Stimulated activated effector memory CD8-positive, alpha-beta T cell treated with anti-CD3 and anti-CD28 coated beads, Interleukin-12 subunit alpha, Interleukin-12 subunit beta, amount 100 ng/mL, for 72 hours (primary cell): Measurements from ENCODE around the gene HLA-DQA1.
A peak's percentile ranks its signal among the peaks of the same experiment; 100 is the strongest.
"Not testable (repeated sequence)": the region's sequence is repeated elsewhere in the genome, so short reads cannot be mapped to it uniquely, and the experiment has no call there.

ENCODE experiments used
- ATAC-seq: fragments of 150-1000 bp; cut with Tn5 transposase; 2 replicates; pipeline ENCODE4 v1.10.0; 2021
- DNase-seq, 2 donors: peaks; one replicate each; pipeline ENCODE4 v3.0.0; 2021 to 2022; ENCODE audit warnings: low spot score in 2 of 2
- H3K27ac Mint-ChIP-seq: one replicate; pipeline ENCODE4 v1.8.0; 2022; ENCODE audit warnings: mild to moderate bottlenecking, mixed read lengths
- H3K36me3 Mint-ChIP-seq: one replicate; pipeline ENCODE4 v1.8.0; 2022; ENCODE audit warnings: mild to moderate bottlenecking, mixed read lengths
- H3K4me1 Mint-ChIP-seq: one replicate; pipeline ENCODE4 v1.8.0; 2022; ENCODE audit warnings: mixed read lengths
- H3K4me3 Mint-ChIP-seq: one replicate; pipeline ENCODE4 v1.8.0; 2022; ENCODE audit warnings: mild to moderate bottlenecking, mixed read lengths
- H3K9me3 Mint-ChIP-seq: one replicate; pipeline ENCODE4 v1.8.0; 2022; ENCODE audit warnings: mixed read lengths

Gene HLA-DQA1

DNA sequence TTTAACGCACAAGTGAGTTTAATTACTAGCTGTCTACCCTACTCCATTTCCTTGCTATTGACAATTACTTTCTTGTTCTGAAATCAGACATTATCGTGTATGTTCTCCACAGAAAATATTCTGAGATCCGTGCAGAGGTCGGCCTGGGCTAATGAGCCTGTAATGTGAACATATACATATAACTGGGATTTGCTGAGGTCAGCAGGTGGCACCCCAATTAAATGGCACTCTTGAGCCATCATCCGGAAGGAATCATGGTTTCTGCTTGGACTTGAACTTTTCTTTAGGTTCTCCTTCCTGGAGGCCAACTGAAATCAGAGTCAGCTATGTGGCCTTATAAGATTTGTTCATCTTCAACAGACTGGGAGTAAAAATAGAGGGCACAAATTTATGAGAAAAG is 25.6 kb downstream of the HLA-DQA1 start:
- Mint-ChIP-seq H3K4me3 (no peak overlapping the region), H3K27ac (no peak overlapping the region), H3K36me3 (peaks cover 65% of the 10 kb centered on the region), H3K4me1 (peaks cover 41% of the 10 kb centered on the region), H3K9me3 (no peaks in the 10 kb centered on the region)
- no peak for DNase-seq
- no peak for ATAC-seq

- ATAC-seq (no peak), DNase-seq (no peak)
- peaks cover 57% of the 10 kb centered on the region for H3K36me3 Mint-ChIP-seq
- peak overlapping the region; percentile 81 for H3K4me3 Mint-ChIP-seq
- H3K27ac Mint-ChIP-seq = peak overlapping the region; percentile 81
- H3K9me3 Mint-ChIP-seq = no peaks in the 10 kb centered on the region
- H3K4me1 Mint-ChIP-seq = peaks cover 50% of the 10 kb centered on the region
Measured at GRCh38 chr6:32664354-32664753, 27.1 kb downstream of the HLA-DQA1 start.

- H3K4me3 Mint-ChIP-seq = peak overlapping the region; percentile 81
- no peaks in the 10 kb centered on the region for H3K9me3 Mint-ChIP-seq
- ATAC-seq (peak; percentile 62), DNase-seq (peak in 1 of 2 donors; percentile 78)
- H3K4me1 Mint-ChIP-seq = peaks cover 48% of the 10 kb centered on the region
- H3K27ac Mint-ChIP-seq = peak overlapping the region; percentile 81
- H3K36me3 Mint-ChIP-seq = peaks cover 54% of the 10 kb centered on the region
Measured at GRCh38 chr6:32664827-32665362, 27.7 kb downstream of the HLA-DQA1 start.

- ATAC-seq (peak; percentile 17), DNase-seq (no peak)
- peaks cover 41% of the 10 kb centered on the region for H3K4me1 Mint-ChIP-seq
- H3K4me3 Mint-ChIP-seq = peak overlapping the region; percentile 81
- H3K36me3 Mint-ChIP-seq = peaks cover 49% of the 10 kb centered on the region
- peak overlapping the region; percentile 81 for H3K27ac Mint-ChIP-seq
- no peaks in the 10 kb centered on the region for H3K9me3 Mint-ChIP-seq
Measured at GRCh38 chr6:32665661-32666060, 28.5 kb downstream of the HLA-DQA1 start.

DNA sequence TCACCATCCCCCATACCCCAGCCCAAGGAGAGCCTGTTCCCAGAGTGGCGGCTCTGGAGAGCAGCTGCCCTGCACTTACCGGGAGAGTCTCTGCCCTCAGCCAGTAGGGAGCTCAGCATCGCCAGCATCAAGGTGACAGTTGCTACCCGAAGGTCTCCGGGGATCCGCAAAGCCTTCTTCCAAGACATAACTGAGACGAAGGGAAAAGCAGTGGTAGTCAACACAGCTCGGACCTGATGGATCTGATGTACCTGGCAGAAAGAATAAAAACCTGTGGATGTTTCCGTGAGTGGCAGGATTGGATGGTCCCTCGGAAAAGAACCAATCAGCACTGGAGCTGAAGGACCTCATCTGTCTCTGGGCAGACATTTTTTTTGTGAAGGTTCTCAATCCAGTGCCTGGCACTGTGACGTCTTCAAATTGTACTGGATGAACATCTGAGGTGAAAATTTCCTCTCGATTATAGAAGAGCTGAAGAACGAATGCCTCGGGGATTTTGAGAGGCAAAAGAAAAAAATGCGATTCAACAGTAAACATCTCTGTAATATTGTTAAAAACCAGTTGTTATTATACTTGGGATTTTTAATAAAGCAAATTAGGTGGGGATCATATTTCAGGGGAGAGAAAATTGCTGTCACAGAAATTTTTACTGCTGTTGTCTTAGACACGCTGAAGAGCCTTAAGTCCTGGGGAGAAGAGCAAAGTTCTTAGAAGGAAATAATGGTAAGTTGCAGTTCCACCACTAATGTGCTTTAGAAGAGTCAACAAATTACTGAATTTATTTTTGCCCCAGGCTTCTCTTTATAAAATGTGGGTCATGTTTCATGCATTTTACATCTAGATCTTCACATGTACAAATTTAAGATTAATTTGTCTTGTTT is 29.5 kb downstream of the HLA-DQA1 start, which contains the start of gene HLA-DQB1:
TSS of gene HLA-DQB1 (minus strand) at position 238 of the 881 bp plus-strand sequence. CDS start at position 188, 50 bp downstream.
- H3K4me1 Mint-ChIP-seq = peaks cover 40% of the 10 kb centered on the region
- DNase-seq (peak; percentile 30 to 85), ATAC-seq (peak; percentile 85)
- H3K4me3 Mint-ChIP-seq = peak within 1 kb of the TSS; percentile 81
- peaks cover 43% of the 10 kb centered on the region for H3K36me3 Mint-ChIP-seq
- peaks cover under 1% of the 10 kb centered on the region for H3K9me3 Mint-ChIP-seq
- peak within 1 kb of the TSS; percentile 81 for H3K27ac Mint-ChIP-seq

DNA sequence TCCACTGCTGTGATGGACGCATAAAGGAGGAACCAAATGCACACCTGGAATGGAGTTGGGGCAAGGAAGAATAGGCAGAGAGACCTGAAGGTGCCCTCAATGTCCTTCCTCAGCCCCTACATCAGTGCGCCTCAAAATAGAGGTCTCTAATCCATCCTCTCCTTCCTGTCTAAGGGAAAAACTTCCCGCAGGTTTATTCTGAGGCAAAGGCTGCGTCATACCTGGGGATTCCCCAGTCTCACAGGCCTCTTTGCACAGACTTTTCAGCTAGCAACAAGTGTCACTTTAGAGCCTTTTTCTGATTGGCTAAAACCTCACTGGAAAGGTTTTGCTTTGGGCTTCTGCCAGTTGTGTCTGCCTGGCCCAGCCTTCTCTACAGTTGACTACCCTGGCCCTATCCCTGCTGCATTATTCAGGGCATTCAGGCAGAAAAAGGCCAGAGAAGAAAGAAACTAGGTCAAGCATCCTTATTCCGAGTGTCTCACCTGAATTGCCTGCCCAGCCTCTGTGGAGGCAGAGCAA is 31.1 kb downstream of the HLA-DQA1 start:
- H3K9me3 Mint-ChIP-seq = peaks cover 4% of the 10 kb centered on the region
- DNase-seq (peak; percentile 12 to 81), ATAC-seq (peak; percentile 87)
- H3K4me3 Mint-ChIP-seq = peak overlapping the region; percentile 81
- H3K27ac Mint-ChIP-seq = peak overlapping the region; percentile 81
- peaks cover 40% of the 10 kb centered on the region for H3K4me1 Mint-ChIP-seq
- peaks cover 29% of the 10 kb centered on the region for H3K36me3 Mint-ChIP-seq

- H3K4me1 Mint-ChIP-seq = peaks cover 40% of the 10 kb centered on the region
Measured at GRCh38 chr6:32669240-32669639, 32.0 kb downstream of the HLA-DQA1 start.

DNA sequence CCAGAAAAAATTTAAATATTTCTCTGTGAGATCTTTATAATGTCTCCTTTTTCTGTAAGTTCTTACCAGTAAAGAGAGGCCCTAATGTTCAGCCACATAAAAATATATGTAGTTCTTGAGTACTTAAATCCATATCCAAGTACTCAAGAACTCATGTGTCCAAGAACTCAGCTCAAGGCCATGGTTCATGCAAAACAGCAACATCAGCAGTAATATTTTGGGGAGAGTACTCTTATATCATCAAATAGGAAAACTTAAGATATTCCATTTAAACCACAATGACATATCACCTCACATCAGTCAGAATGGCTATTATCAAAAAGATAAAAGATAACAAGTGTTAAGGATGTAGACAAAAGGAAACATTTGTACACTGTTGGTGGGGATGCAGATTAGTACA is 32.7 kb downstream of the HLA-DQA1 start:
- ATAC-seq = no peak
- no peak overlapping the region for H3K27ac Mint-ChIP-seq
- no peak for DNase-seq
- H3K36me3 Mint-ChIP-seq = peaks cover 13% of the 10 kb centered on the region
- peaks cover 4% of the 10 kb centered on the region for H3K9me3 Mint-ChIP-seq
- no peak overlapping the region for H3K4me3 Mint-ChIP-seq
- peaks cover 35% of the 10 kb centered on the region for H3K4me1 Mint-ChIP-seq

More at GRCh38 chr6:32669240-32669639, 32.0 kb downstream of the HLA-DQA1 start:
- no peak overlapping the region for H3K4me3 Mint-ChIP-seq
- H3K9me3 Mint-ChIP-seq = peaks cover 4% of the 10 kb centered on the region
- DNase-seq (no peak), ATAC-seq (no peak)
- H3K36me3 Mint-ChIP-seq = peaks cover 20% of the 10 kb centered on the region
- H3K27ac Mint-ChIP-seq = no peak overlapping the region

DNA sequence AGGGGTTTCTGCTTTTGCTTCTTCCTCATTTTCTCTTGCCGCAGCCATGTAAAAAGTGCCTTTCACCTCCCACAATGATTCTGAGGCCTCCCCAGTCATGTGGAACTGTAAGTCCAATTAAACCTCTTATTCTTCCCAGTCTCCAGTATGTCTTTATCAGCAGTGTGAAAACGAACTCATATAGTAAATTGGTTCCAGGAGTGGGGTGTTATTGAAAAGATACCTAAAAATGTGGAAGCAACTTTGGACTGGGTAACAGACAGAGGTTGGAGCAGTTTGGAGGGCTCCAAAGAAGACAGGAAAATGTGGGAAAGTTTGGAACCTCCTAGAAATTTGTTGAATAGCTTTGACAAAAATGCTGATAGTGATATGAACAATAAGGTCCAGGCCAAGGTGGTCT is 34.7 kb downstream of the HLA-DQA1 start:
- not testable (repeated sequence) for H3K9me3 Mint-ChIP-seq, H3K4me3 Mint-ChIP-seq, H3K36me3 Mint-ChIP-seq, ATAC-seq, DNase-seq, H3K27ac Mint-ChIP-seq
- peaks cover 17% of the 10 kb centered on the region for H3K4me1 Mint-ChIP-seq

- ATAC-seq = not testable (repeated sequence)
- H3K9me3 Mint-ChIP-seq = peaks cover 17% of the 10 kb centered on the region
Measured at GRCh38 chr6:32674123-32674522, 36.9 kb downstream of the HLA-DQA1 start.

GRCh38 chr6:32679492-32679891 is 42.3 kb downstream of the HLA-DQA1 start:
- H3K4me3 Mint-ChIP-seq = no peak overlapping the region
- peaks cover 13% of the 10 kb centered on the region for H3K9me3 Mint-ChIP-seq
- ATAC-seq (no peak), DNase-seq (no peak)
- H3K36me3 Mint-ChIP-seq = no peaks in the 10 kb centered on the region
- H3K27ac Mint-ChIP-seq = no peak overlapping the region
- H3K4me1 Mint-ChIP-seq = no peaks in the 10 kb centered on the region

More at GRCh38 chr6:32674123-32674522, 36.9 kb downstream of the HLA-DQA1 start:
- not testable (repeated sequence) for H3K4me3 Mint-ChIP-seq, H3K4me1 Mint-ChIP-seq, H3K36me3 Mint-ChIP-seq, H3K27ac Mint-ChIP-seq, DNase-seq

DNA sequence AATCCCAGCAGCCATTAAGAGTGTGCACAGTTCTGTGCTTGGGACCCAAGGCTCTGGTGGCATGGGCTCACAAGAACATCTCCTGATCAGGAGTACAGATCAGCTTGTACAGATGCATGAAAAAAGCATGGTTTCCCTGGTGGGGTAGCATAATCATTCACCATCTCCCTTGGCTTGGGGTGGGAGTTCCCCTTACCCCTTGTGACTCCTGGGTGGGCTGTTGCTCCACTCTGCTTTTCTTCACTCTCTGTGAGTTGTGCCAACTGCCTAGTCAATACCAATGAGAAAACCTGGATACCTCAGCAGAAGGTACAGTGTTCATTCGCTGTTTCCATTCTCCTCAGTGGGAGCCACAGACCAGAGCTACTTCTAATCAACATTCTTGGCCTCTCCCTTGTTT is 42.8 kb downstream of the HLA-DQA1 start:
- Mint-ChIP-seq H3K9me3 (peaks cover 13% of the 10 kb centered on the region), H3K4me1 (no peaks in the 10 kb centered on the region), H3K27ac (no peak overlapping the region), H3K4me3 (no peak overlapping the region), H3K36me3 (no peaks in the 10 kb centered on the region)
- DNase-seq = no peak
- no peak for ATAC-seq

- Mint-ChIP-seq H3K27ac (no peak overlapping the region), H3K36me3 (peaks cover 8% of the 10 kb centered on the region), H3K4me3 (no peak overlapping the region), H3K4me1 (peaks cover 19% of the 10 kb centered on the region), H3K9me3 (no peaks in the 10 kb centered on the region)
- ATAC-seq (no peak), DNase-seq (no peak)
Measured at GRCh38 chr6:32684246-32684645, 47.0 kb downstream of the HLA-DQA1 start.

- H3K27ac Mint-ChIP-seq = peak overlapping the region; percentile 63
- DNase-seq (no peak), ATAC-seq (peak; percentile 98)
- H3K4me1 Mint-ChIP-seq = peaks cover 23% of the 10 kb centered on the region
- H3K9me3 Mint-ChIP-seq = no peaks in the 10 kb centered on the region
- H3K4me3 Mint-ChIP-seq = peak overlapping the region; percentile 3
- H3K36me3 Mint-ChIP-seq = peaks cover 8% of the 10 kb centered on the region
Measured at GRCh38 chr6:32685603-32686002, 48.4 kb downstream of the HLA-DQA1 start.
